GM19452 (cell line): ENCODE results near the gene FAT1.
"Not testable (repeated sequence)": the region's sequence is repeated elsewhere in the genome, so short reads cannot be mapped to it uniquely, and the experiment has no call there.

Experiments
- ATAC-seq: cut with Tn5 transposase; IDR thresholded peaks from one replicate; pipeline ENCODE4 v1.9.1; 2021; ENCODE audit not compliant: unreplicated experiment

FAT1 gene

GRCh38 chr4:186723292-186724057 lies at the start of gene FAT1:
Gene FAT1, minus strand, starts transcription at chr4:186723856. Its CDS starts 14,029 bp downstream, at chr4:186709827.
- no peak for ATAC-seq

- ATAC-seq = no peak
These were observed 49.4 kb upstream of the FAT1 start for GRCh38 chr4:186772936-186773487.

DNA sequence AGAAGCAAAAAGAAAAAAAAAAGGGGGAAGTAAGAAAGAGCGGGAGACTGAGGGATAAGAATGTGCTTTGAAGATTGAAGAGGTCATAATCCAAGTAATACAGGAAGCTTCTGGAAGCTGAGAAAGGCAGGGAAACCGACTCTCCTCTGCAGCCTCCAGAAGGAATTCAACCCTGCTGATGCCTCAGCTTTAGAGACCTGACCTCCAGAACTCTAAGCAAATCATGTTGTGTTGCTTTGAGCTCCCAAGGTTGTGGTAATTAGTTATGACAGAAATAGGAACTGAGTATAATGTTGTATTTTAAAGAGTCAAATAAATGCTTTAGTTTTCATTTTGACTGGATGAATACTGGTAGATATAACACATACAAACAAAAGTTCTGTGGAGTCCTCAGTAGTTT lies 48.0 kb upstream of the FAT1 start:
- ATAC-seq = no peak

GRCh38 chr4:186770481-186771175 lies 47.0 kb upstream of the FAT1 start:
- ATAC-seq = no peak

DNA sequence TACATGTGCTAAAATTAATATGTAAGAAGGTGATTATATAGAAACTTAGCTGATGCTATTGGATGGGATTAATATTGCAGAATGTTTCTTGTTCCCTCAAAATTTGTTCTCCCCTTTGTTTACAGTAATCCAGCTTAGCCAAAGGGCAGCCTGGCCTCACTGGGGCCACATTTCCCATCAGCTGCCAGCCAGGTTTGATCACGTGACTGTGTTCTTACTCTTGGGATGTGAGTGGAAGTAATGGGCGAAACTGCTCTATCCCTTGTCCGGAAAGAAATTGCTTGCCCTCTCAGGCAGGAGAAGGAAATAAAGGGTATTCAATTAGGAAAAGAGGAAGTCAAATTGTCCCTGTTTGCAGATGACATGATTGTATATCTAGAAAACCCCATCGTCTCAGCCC lies 44.1 kb upstream of the FAT1 start:
- no peak for ATAC-seq

GRCh38 chr4:186765673-186766546 lies 42.3 kb upstream of the FAT1 start:
- ATAC-seq = no peak

- no peak for ATAC-seq
These were observed 41.5 kb upstream of the FAT1 start for GRCh38 chr4:186765138-186765537.

- no peak for ATAC-seq
These were observed 40.8 kb upstream of the FAT1 start for GRCh38 chr4:186764457-186764856.

- ATAC-seq = no peak
These were observed 39.2 kb upstream of the FAT1 start for GRCh38 chr4:186762865-186763264.

DNA sequence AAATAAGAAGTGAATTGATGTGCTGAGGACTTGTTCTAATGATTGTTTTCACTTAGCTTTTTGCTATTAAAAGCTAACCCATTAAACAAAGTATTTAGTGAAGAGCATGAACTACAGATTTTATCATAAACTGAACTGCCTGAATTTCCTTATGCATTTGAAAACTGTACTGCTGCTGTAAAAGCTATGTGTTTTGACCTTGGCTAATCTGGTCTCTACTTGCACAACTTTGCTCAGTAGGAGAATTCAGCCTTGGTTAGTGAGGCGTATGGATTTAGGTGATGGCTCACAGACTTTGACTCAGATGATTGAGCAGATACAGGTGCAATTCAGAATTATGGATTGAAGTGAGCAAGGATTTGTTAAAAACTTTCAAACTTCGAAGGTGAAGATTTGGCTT lies 38.7 kb upstream of the FAT1 start:
- no peak for ATAC-seq

DNA sequence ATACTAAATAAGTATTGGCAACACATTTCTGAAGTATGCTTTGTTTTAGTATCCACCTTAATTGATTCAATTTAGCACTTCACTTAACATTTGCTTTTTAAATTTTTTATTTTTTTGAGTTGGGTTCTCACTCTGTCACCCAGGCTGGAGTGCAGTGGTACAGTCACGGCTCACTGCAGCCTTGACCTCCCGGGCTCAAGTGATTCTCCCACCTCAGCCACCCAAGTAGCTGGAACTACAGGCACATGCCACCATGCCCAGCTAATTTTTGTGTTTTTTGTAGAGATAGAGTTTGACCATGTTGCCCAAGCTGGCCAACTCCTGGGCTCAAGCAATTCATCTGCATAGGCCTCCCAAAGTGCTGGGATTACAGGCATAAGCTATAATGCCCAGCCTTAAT lies 38.3 kb upstream of the FAT1 start:
- ATAC-seq = not testable (repeated sequence)

DNA sequence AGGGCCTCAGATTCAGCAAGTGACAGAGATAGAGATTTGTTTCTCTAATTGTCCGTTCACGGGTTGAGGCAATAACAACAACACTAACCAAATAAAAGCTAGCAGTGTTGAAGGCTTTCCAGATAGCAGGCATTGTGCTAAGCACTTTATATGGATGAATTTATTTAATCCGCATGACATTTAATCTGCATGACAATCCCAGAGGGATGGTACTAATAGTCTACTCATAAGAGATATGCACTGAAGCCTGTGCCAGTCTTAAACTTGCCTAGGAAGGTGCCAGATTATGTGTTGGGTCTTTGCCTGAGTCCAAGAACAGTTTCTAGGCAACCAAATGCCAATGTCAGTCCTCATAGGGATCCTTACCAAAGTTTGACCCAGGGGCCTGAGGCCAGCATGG lies 37.7 kb upstream of the FAT1 start:
- no peak for ATAC-seq

GRCh38 chr4:186760576-186760975 lies 36.9 kb upstream of the FAT1 start:
- no peak for ATAC-seq

DNA sequence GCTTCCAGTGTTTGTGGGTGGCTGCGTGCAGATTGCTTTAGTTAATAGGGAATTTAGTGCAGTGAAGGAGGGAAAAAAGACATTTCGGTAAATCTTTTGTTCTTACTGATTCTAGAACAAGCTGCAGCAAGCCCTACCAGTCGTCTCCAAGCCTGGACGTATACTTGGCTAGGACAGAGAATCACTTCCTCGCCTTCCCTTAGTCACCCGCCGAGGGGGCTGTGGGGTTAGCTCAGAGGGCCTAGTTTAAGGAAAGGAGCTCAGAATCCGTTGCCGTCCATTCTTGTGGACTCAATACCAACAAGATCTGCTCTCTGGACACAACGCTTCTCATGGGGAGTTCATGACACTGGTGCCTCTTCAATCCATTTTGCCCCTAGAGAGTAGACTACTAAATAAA lies 36.3 kb upstream of the FAT1 start:
- ATAC-seq = no peak

DNA sequence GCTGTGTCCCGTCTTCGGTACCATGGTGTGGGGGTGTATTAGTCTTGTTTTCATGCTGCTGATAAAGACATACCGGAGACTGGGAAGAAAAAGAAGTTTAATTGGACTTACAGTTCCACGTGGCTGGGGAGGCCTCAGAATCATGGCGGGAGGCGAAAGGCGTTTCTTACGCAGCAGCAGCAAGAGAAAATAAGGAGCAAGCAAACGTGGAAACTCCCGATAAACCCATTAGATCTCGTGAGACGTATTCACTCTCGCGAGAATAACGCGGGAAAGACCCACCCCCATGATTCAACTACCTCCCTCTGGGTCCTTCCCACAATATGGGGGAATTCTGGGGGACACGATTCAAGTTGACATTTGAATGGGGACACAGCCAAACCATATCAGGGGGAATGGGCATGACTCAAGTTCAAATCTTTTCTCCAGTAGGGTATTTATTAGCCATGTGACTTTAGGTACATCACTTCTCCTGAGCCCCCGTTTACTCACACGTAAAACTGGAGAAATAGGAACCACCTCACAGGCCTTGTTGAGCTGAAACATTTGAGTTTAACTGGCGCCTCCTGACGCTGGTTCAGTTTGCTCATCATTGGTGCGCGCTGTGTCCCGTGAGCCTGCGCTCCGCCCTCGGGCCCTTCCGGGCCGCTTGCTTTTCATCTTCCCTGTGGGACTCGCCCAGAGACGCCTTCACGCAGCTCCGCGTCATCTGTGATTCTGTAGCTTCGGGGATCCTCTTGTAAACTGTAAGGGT lies 35.5 kb upstream of the FAT1 start:
- ATAC-seq = no peak

DNA sequence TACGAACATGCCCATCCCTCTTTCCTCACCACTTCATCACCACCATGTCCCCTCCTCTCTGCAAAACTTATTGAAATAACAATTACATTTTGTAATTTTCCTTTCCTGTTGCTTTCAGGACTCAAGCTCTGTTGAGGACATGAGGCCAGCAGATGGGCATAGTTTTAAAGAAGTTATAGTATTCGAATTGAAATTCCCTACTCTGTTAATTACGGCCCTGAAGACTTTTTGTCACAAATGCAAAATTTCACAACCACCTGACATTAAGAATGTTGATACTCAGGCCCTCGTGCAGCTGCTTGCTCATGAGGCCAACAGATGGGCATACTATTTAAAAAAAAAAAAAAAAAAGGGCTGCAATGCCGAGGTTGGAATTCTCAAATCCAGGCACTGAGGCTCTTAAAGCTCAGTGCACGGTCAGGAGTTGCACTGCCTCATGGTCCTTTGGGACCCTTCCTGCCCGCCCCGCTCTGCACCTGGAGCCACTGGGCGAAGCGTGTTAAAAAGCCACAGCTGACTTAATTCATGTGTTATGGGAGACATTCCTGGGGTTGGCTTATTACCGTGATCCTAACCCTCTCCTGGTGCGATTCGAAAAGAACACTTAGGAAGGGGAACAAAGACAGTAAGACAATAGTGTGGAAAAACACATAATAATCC lies 34.2 kb upstream of the FAT1 start:
- ATAC-seq = no peak

GRCh38 chr4:186756550-186756949 lies 32.9 kb upstream of the FAT1 start:
- not testable (repeated sequence) for ATAC-seq

DNA sequence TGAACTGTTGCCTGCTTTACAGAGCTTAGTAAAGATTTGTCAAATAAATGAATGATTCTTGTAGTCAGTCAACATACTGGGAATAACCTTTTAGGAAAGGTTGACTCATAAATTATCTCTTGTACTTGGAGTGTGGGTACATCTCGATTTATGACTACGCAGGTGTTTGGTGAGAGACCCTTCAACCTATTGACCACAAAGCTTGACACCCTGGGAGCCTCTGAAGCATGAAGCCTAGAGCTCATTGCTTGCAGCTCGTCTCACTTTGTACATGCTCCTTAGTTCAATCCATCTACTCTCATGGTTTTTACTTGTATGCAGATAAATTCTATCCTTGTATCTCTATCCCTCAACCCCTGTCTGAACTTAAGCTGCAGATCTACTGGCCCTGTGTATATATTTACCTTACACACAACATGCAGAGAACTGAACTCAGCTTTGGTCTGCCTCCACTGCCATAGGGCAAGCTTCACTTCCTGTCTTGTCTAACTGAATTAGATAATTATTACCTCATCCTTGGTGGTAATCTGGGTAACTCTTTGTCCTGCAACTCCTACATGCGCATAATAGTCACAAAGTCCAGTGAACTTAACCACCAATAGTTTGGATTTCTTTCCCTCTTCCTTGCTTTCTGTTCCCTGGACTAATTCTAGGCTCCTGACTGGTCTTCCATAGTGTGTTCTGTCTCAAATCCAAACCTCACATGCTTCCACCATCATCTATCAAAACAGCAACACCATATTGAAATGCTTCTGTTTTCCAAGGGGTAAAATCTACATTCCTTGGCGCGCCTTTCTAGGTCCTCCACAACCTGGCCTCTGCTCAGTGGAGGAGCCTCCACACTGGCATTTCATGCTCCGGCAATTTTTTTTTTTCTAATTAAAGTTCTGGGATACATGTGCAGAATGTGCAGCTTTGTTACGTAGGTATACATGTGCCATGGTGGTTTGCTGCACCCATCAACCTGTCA lies 32.2 kb upstream of the FAT1 start:
- peak; percentile 63 for ATAC-seq

GRCh38 chr4:186754976-186755375 lies 31.3 kb upstream of the FAT1 start:
- ATAC-seq = no peak
